ENCODE measurements around the gene GABBR2.
"Not testable (repeated sequence)": the region's sequence is repeated elsewhere in the genome, so short reads cannot be mapped to it uniquely, and the experiment has no call there.

Gene GABBR2

GRCh38 chr9:98502976-98503325, 205.8 kb downstream of the GABBR2 start:
- Histone ChIP-seq H3K27ac (ENCODE audit: low read length) (no peak overlapping the region), H3K4me1 (ENCODE audit: control insufficient read depth, insufficient read depth, low read length) (peaks cover 6% of the 10 kb centered on the region), H3K36me3 (ENCODE audit: control insufficient read depth, insufficient read depth, low read length) (no peaks in the 10 kb centered on the region), H3K27me3 (ENCODE audit: control insufficient read depth, insufficient read depth, low read length) (no peaks in the 10 kb centered on the region), H3K9me3 (ENCODE audit: control insufficient read depth, insufficient read depth, low read length) (no peaks in the 10 kb centered on the region), H3K4me3 (ENCODE audit: low read length) (no peak overlapping the region)
- no peak for DNase-seq (ENCODE audit: low read depth, low spot score)
- WGBS (ENCODE audit: insufficient coverage, insufficient read length), result no CpG with 5 or more reads among the region's 5 CpGs

GRCh38 chr9:98502311-98502975, 206.3 kb downstream of the GABBR2 start:
- Histone ChIP-seq H3K4me3 (ENCODE audit: low read length) (no peak overlapping the region), H3K9me3 (ENCODE audit: control insufficient read depth, insufficient read depth, low read length) (no peaks in the 10 kb centered on the region), H3K27me3 (ENCODE audit: control insufficient read depth, insufficient read depth, low read length) (no peaks in the 10 kb centered on the region), H3K27ac (ENCODE audit: low read length) (no peak overlapping the region), H3K36me3 (ENCODE audit: control insufficient read depth, insufficient read depth, low read length) (no peaks in the 10 kb centered on the region), H3K4me1 (ENCODE audit: control insufficient read depth, insufficient read depth, low read length) (peaks cover 6% of the 10 kb centered on the region)
- no CpG with 5 or more reads among the region's 6 CpGs for WGBS (ENCODE audit: insufficient coverage, insufficient read length)
- DNase-seq (ENCODE audit: low read depth, low spot score), result no peak

GRCh38 chr9:98501819-98502218, 206.9 kb downstream of the GABBR2 start:
- Histone ChIP-seq H3K27me3 (ENCODE audit: control insufficient read depth, insufficient read depth, low read length) (no peaks in the 10 kb centered on the region), H3K9me3 (ENCODE audit: control insufficient read depth, insufficient read depth, low read length) (no peaks in the 10 kb centered on the region), H3K4me3 (ENCODE audit: low read length) (no peak overlapping the region), H3K36me3 (ENCODE audit: control insufficient read depth, insufficient read depth, low read length) (no peaks in the 10 kb centered on the region), H3K27ac (ENCODE audit: low read length) (no peak overlapping the region), H3K4me1 (ENCODE audit: control insufficient read depth, insufficient read depth, low read length) (peaks cover 6% of the 10 kb centered on the region)
- DNase-seq (ENCODE audit: low read depth, low spot score), result no peak
- WGBS (ENCODE audit: insufficient coverage, insufficient read length), result no CpG with 5 or more reads among the region's 8 CpGs

DNA sequence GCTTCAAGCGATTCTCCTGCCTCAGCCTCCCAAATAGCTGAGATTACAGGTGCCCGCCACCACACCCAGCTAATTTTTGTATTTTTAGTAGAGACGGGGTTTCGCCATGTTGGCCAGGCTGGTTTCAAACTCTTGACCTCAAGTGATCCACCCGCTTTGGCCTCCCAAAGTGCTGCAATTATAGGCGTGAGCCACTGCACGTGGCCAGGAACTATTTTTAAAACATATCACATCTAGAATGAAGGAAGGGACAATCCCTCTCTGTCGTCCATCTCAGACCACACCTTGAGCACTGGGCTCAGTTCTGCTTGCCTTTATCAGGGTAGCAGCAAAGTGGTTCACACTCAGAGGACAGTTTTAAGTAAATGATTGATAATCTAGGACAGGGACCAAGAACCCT, 207.5 kb downstream of the GABBR2 start:
- not testable (repeated sequence) for H3K27ac ChIP-seq (ENCODE audit: low read length); H3K4me3 ChIP-seq (ENCODE audit: low read length); H3K9me3 ChIP-seq (ENCODE audit: control insufficient read depth, insufficient read depth, low read length); DNase-seq (ENCODE audit: low read depth, low spot score); H3K4me1 ChIP-seq (ENCODE audit: control insufficient read depth, insufficient read depth, low read length); H3K36me3 ChIP-seq (ENCODE audit: control insufficient read depth, insufficient read depth, low read length); H3K27me3 ChIP-seq (ENCODE audit: control insufficient read depth, insufficient read depth, low read length)
- WGBS (ENCODE audit: insufficient coverage, insufficient read length), result no CpG with 5 or more reads among the region's 8 CpGs

- WGBS (ENCODE audit: insufficient coverage, insufficient read length), result no CpG with 5 or more reads among the region's 7 CpGs
- Histone ChIP-seq H3K36me3 (ENCODE audit: control insufficient read depth, insufficient read depth, low read length) (no peaks in the 10 kb centered on the region), H3K27me3 (ENCODE audit: control insufficient read depth, insufficient read depth, low read length) (no peaks in the 10 kb centered on the region), H3K27ac (ENCODE audit: low read length) (no peak overlapping the region), H3K4me3 (ENCODE audit: low read length) (no peak overlapping the region), H3K4me1 (ENCODE audit: control insufficient read depth, insufficient read depth, low read length) (peaks cover 6% of the 10 kb centered on the region), H3K9me3 (ENCODE audit: control insufficient read depth, insufficient read depth, low read length) (no peaks in the 10 kb centered on the region)
- DNase-seq (ENCODE audit: low read depth, low spot score), result no peak
These were observed 208.3 kb downstream of the GABBR2 start for GRCh38 chr9:98500337-98500919.

DNA sequence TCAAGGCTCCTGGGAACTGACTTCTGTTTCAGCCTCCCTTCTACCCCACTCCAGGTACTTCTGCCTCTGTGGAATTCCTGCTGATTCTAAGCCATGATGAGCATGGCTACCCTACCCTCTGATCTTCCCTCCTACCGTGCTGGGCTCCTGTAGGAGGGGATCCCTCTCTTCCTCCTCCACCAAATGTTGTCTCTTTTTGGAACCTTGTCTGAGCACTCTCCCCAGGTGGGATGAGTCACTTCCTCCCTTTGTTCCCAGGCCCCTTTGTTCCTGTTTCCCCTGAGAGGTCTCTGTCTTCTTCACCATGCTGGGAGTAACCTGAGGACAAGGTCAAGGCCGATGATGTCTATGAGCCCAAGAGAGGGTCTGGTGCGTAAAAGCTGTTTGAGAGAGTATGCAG, 213.2 kb downstream of the GABBR2 start:
- Histone ChIP-seq H3K4me1 (ENCODE audit: control insufficient read depth, insufficient read depth, low read length) (no peaks in the 10 kb centered on the region), H3K9me3 (ENCODE audit: control insufficient read depth, insufficient read depth, low read length) (no peaks in the 10 kb centered on the region), H3K27ac (ENCODE audit: low read length) (no peak overlapping the region), H3K27me3 (ENCODE audit: control insufficient read depth, insufficient read depth, low read length) (no peaks in the 10 kb centered on the region), H3K36me3 (ENCODE audit: control insufficient read depth, insufficient read depth, low read length) (no peaks in the 10 kb centered on the region), H3K4me3 (ENCODE audit: low read length) (no peak overlapping the region)
- DNase-seq (ENCODE audit: low read depth, low spot score), result no peak
- no CpG with 5 or more reads among the region's 3 CpGs for WGBS (ENCODE audit: insufficient coverage, insufficient read length)

DNA sequence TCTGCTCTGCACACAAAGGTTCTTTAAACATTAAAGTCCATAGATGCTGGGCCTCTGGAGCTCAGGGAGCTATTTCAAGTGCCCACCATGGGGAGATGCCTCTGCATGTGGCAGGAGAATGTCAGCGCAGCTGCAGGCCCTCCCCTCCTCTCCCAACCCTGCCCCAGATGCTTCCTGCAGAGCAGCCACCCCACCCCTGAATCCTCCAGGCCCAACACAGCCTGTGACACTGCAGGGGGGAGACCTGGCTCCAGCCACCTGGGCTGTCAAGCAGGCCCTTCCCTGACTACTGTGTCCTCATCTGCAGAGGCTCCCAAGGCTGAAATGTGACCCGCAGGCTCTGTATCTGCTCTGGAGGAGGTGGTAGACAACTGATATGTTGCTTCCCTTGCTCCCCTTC, 213.9 kb downstream of the GABBR2 start:
- WGBS (ENCODE audit: insufficient coverage, insufficient read length), result no CpG with 5 or more reads among the region's 2 CpGs
- Histone ChIP-seq H3K36me3 (ENCODE audit: control insufficient read depth, insufficient read depth, low read length) (no peaks in the 10 kb centered on the region), H3K4me3 (ENCODE audit: low read length) (no peak overlapping the region), H3K4me1 (ENCODE audit: control insufficient read depth, insufficient read depth, low read length) (no peaks in the 10 kb centered on the region), H3K27me3 (ENCODE audit: control insufficient read depth, insufficient read depth, low read length) (no peaks in the 10 kb centered on the region), H3K27ac (ENCODE audit: low read length) (no peak overlapping the region), H3K9me3 (ENCODE audit: control insufficient read depth, insufficient read depth, low read length) (no peaks in the 10 kb centered on the region)
- DNase-seq (ENCODE audit: low read depth, low spot score), result no peak

DNA sequence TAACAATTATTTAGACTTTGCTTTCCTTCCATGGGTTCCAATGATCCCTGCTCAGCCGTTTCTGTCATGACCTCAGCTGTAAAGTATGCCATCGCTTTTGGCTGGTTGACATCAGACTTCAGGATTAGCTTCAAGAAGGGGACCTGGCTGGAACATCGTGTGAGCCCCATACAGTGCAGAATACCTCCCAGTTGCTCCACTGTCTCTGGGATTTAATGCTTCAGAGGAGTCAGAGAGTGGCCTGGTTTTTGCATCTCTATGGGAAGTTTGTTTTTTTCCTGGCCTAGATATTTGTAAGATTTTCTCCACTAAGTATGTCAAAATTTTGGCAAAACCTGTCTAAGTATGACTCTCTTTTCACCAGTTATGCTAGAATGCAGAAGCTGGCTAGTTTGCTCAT, 216.9 kb downstream of the GABBR2 start:
- WGBS (ENCODE audit: insufficient coverage, insufficient read length), result no CpG with 5 or more reads among the region's 3 CpGs
- H3K27me3 ChIP-seq (ENCODE audit: control insufficient read depth, insufficient read depth, low read length), result no peaks in the 10 kb centered on the region
- no peaks in the 10 kb centered on the region for H3K4me1 ChIP-seq (ENCODE audit: control insufficient read depth, insufficient read depth, low read length)
- no peaks in the 10 kb centered on the region for H3K9me3 ChIP-seq (ENCODE audit: control insufficient read depth, insufficient read depth, low read length)
- H3K4me3 ChIP-seq (ENCODE audit: low read length), result no peak overlapping the region
- no peaks in the 10 kb centered on the region for H3K36me3 ChIP-seq (ENCODE audit: control insufficient read depth, insufficient read depth, low read length)
- DNase-seq (ENCODE audit: low read depth, low spot score), result no peak
- no peak overlapping the region for H3K27ac ChIP-seq (ENCODE audit: low read length)

DNA sequence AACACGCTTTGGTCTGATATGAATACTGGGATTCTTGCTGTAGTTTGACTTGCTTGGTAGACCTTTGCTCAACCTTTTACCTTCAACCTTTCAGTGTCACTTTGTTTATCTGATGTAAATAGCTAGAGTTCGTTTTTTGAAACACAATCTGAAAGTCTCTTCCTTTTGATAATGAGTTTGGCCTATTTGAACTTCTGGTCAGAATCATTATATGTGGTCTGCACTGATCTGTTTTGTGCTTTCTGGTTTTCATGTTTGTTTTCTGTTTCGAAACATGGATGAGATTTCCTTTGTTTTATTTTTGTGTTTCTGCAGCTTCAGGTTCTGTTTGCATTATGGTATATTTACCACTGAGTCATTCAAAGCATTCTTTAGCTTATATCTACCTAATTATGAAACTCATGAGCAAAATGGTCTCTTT, 217.5 kb downstream of the GABBR2 start:
- Histone ChIP-seq H3K4me1 (ENCODE audit: control insufficient read depth, insufficient read depth, low read length) (no peaks in the 10 kb centered on the region), H3K9me3 (ENCODE audit: control insufficient read depth, insufficient read depth, low read length) (no peaks in the 10 kb centered on the region), H3K36me3 (ENCODE audit: control insufficient read depth, insufficient read depth, low read length) (no peaks in the 10 kb centered on the region), H3K27me3 (ENCODE audit: control insufficient read depth, insufficient read depth, low read length) (no peaks in the 10 kb centered on the region), H3K4me3 (ENCODE audit: low read length) (no peak overlapping the region), H3K27ac (ENCODE audit: low read length) (no peak overlapping the region)
- whole genome bisulfite sequencing (ENCODE audit: insufficient coverage, insufficient read length), result no CpG with 5 or more reads among the region's 3 CpGs
- no peak for DNase-seq (ENCODE audit: low read depth, low spot score)

GRCh38 chr9:98488571-98489312, 220.0 kb downstream of the GABBR2 start:
- Histone ChIP-seq H3K9me3 (ENCODE audit: control insufficient read depth, insufficient read depth, low read length) (no peaks in the 10 kb centered on the region), H3K4me3 (ENCODE audit: low read length) (no peak overlapping the region), H3K4me1 (ENCODE audit: control insufficient read depth, insufficient read depth, low read length) (no peaks in the 10 kb centered on the region), H3K36me3 (ENCODE audit: control insufficient read depth, insufficient read depth, low read length) (no peaks in the 10 kb centered on the region), H3K27ac (ENCODE audit: low read length) (no peak overlapping the region), H3K27me3 (ENCODE audit: control insufficient read depth, insufficient read depth, low read length) (no peaks in the 10 kb centered on the region)
- WGBS (ENCODE audit: insufficient coverage, insufficient read length), result no CpG with 5 or more reads among the region's 8 CpGs
- no peak for DNase-seq (ENCODE audit: low read depth, low spot score)
